Ishikawa (cell line): ENCODE measurements around the gene PRCC.
A peak's percentile ranks its signal among the peaks of the same experiment; 100 is the strongest.

Experiments used
- CEBPB ChIP-seq: IDR thresholded peaks from 2 replicates; pipeline ENCODE4 v1.6.1; 2012
- CREB1 ChIP-seq: IDR thresholded peaks from 2 replicates; pipeline ENCODE4 v1.6.1; 2012; ENCODE audit warnings: low read depth
- EGR1 ChIP-seq: IDR thresholded peaks from 2 replicates; pipeline ENCODE4 v1.6.1; 2012
- EP300 ChIP-seq: IDR thresholded peaks from 2 replicates; pipeline ENCODE4 v1.6.1; 2012; ENCODE audit warnings: borderline replicate concordance
- FOXM1 ChIP-seq: IDR thresholded peaks from 2 replicates; pipeline ENCODE4 v1.6.1; 2012; ENCODE audit warnings: low read depth, borderline replicate concordance
- MAX ChIP-seq: IDR thresholded peaks from 2 replicates; pipeline ENCODE4 v1.6.1; 2012
- NFIC ChIP-seq: IDR thresholded peaks from 2 replicates; pipeline ENCODE4 v1.6.1; 2012
- RAD21 ChIP-seq: IDR thresholded peaks from 2 replicates; pipeline ENCODE4 v1.6.1; 2012; ENCODE audit warnings: low read depth
- REST ChIP-seq: IDR thresholded peaks from 2 replicates; pipeline ENCODE4 v1.6.1; 2012; ENCODE audit warnings: low read depth, mild to moderate bottlenecking
- TAF1 ChIP-seq: IDR thresholded peaks from 2 replicates; pipeline ENCODE4 v1.6.1; 2012; ENCODE audit warnings: low read depth, mild to moderate bottlenecking
- TCF12 ChIP-seq: IDR thresholded peaks from 2 replicates; pipeline ENCODE4 v1.6.1; 2012; ENCODE audit warnings: low read depth
- TEAD4 ChIP-seq: IDR thresholded peaks from 2 replicates; pipeline ENCODE4 v1.6.1; 2012
- USF1 ChIP-seq: IDR thresholded peaks from 2 replicates; pipeline ENCODE4 v1.6.1; 2012
- YY1 ChIP-seq: IDR thresholded peaks from 2 replicates; pipeline ENCODE4 v1.6.1; 2012; ENCODE audit warnings: low read depth
- ZBTB7A ChIP-seq: IDR thresholded peaks from 2 replicates; pipeline ENCODE4 v1.6.1; 2012; ENCODE audit warnings: low read depth

The PRCC gene

GRCh38 chr1:156838972-156839371 is 71.6 kb downstream of the PRCC start:
- no peak for TF ChIP-seq NFIC
- no peak for TF ChIP-seq CEBPB
- TF ChIP-seq EGR1 = no peak
- TF ChIP-seq TAF1 = no peak
- no peak for TF ChIP-seq TEAD4
- no peak for TF ChIP-seq CREB1
- TF ChIP-seq REST = no peak
- no peak for TF ChIP-seq FOXM1
- no peak for TF ChIP-seq YY1
- no peak for TF ChIP-seq MAX
- peak; percentile 91 for TF ChIP-seq RAD21
- TF ChIP-seq TCF12 = no peak
- no peak for TF ChIP-seq USF1
- TF ChIP-seq ZBTB7A = peak; percentile 90
- TF ChIP-seq EP300 = no peak

- TF ChIP-seq ZBTB7A (no peak), USF1 (no peak), NFIC (no peak), EGR1 (no peak), MAX (no peak), FOXM1 (no peak), RAD21 (no peak), EP300 (no peak), TAF1 (no peak), TCF12 (no peak), CREB1 (no peak), TEAD4 (no peak), YY1 (no peak)
Measured at GRCh38 chr1:156839426-156840109, 72.2 kb downstream of the PRCC start.

GRCh38 chr1:156840186-156840897 is 73.0 kb downstream of the PRCC start:
- no peak for TF ChIP-seq YY1
- no peak for TF ChIP-seq NFIC
- no peak for TF ChIP-seq CREB1
- TF ChIP-seq EP300 = no peak
- no peak for TF ChIP-seq FOXM1
- no peak for TF ChIP-seq MAX
- no peak for TF ChIP-seq ZBTB7A
- no peak for TF ChIP-seq TEAD4
- TF ChIP-seq REST = no peak
- TF ChIP-seq EGR1 = no peak

- no peak for TF ChIP-seq RAD21
- TF ChIP-seq ZBTB7A = peak; percentile 15; the same call in 1 of the 2 replicates
- no peak for TF ChIP-seq TEAD4
Measured at GRCh38 chr1:156840898-156841279, 73.6 kb downstream of the PRCC start.

GRCh38 chr1:156841295-156841855 is 74.0 kb downstream of the PRCC start:
- TF ChIP-seq TEAD4 (no peak), CREB1 (no peak), REST (peak; percentile 78), EP300 (no peak)
